Peyer's patch (tissue), 4 donors: Measurements from ENCODE around the gene TBX6.

Source experiments
- CTCF ChIP-seq, 6 experiments: fragments of 450-650 bp in 4 of 6; fragments of 200-600 bp in 2 of 6; sonication (generic) in 1 of 6; IDR thresholded peaks; one replicate each; pipeline ENCODE4 v1.5.1; 2017 to 2019; ENCODE audit warnings: antibody characterized with exemption in 6 of 6, mild to moderate bottlenecking in 3 of 6, moderate library complexity in 1 of 6
- POLR2A ChIP-seq, 2 donors: fragments of 450-650 bp; IDR thresholded peaks; one replicate each; pipeline ENCODE4 v1.5.1; 2017; ENCODE audit warnings: antibody characterized with exemption in 2 of 2, mild to moderate bottlenecking in 2 of 2, moderate library complexity in 2 of 2

GRCh38 chr16:30122604-30123160 lies 31.0 kb upstream of the TBX6 start:
- TF ChIP-seq CTCF (IDR thresholded peaks at IDR 0.05) (no peak), POLR2A (IDR thresholded peaks at IDR 0.05) (no peak)
